Naive thymus-derived CD4-positive, alpha-beta T cell (primary cell): ENCODE measurements around the gene SMPD3. TPM values are rescaled to one million over a fixed set of nuclear protein-coding genes. Genes with fewer than 3 reads are reported as not detected.

ENCODE experiments used
- ATAC-seq: fragments of 150-1000 bp; cut with Tn5 transposase; 2 replicates; pipeline ENCODE4 v1.10.0; 2021; ENCODE audit warnings: mild to moderate bottlenecking, moderate library complexity
- CTCF ChIA-PET: fragments of 350-600 bp; sonication (Branson Sonifier 250); formaldehyde crosslinking; loops from one replicate; lab custom pipeline; 2021; ENCODE audit warnings: antibody characterized with exemption; lab: Charles Lee
- POLR2A ChIA-PET: fragments of 350-600 bp; sonication (Branson Sonifier 250); formaldehyde crosslinking; loops from one replicate; lab custom pipeline; 2021; ENCODE audit warnings: antibody characterized with exemption, inconsistent platforms; lab: Charles Lee
- DNase-seq, 9 donors: peaks; one replicate each; pipeline versions ENCODE4 v3.0.0 to v3.0.0-alpha.2; 2020 to 2022; ENCODE audit warnings: mixed read lengths in 1 of 9
- H3K27ac ChIP-seq: one replicate; pipeline ENCODE4 v1.7.0; 2013; ENCODE audit warnings: mild to moderate bottlenecking, low read depth, low read length, moderate library complexity
- H3K27me3 ChIP-seq, 2 donors: one replicate each; pipeline ENCODE4 v1.7.0; 2013; ENCODE audit warnings: low read length in 2 of 2, mild to moderate bottlenecking in 2 of 2, moderate library complexity in 2 of 2; ENCODE audit not compliant: control insufficient read depth in 2 of 2, insufficient read depth in 2 of 2
- H3K36me3 ChIP-seq, 3 experiments: 1 replicate in 2 of 3; 2 replicates in 1 of 3; pipeline ENCODE4 v1.7.0; 2013; ENCODE audit warnings: low read length in 3 of 3, mild to moderate bottlenecking in 3 of 3, moderate library complexity in 1 of 3; ENCODE audit not compliant: insufficient read depth in 3 of 3, control insufficient read depth in 2 of 3
- H3K4me1 ChIP-seq, 2 donors: one replicate each; pipeline ENCODE4 v1.7.0; 2013; ENCODE audit warnings: low read length in 2 of 2, mild to moderate bottlenecking in 2 of 2, moderate library complexity in 1 of 2; ENCODE audit not compliant: control insufficient read depth in 2 of 2, insufficient read depth in 2 of 2
- H3K4me3 ChIP-seq: 2 replicates; pipeline ENCODE4 v1.7.0; 2013; ENCODE audit warnings: mild to moderate bottlenecking, low read length
- H3K9me3 ChIP-seq, 3 experiments: 1 replicate in 2 of 3; 2 replicates in 1 of 3; pipeline ENCODE4 v1.7.0; 2013; ENCODE audit warnings: low read length in 3 of 3; ENCODE audit not compliant: control insufficient read depth in 2 of 3
- H3K27ac Mint-ChIP-seq, 9 donors: one replicate each; pipeline ENCODE4 v1.8.0; 2020 to 2022; ENCODE audit warnings: mixed read lengths in 9 of 9, mild to moderate bottlenecking in 8 of 9, moderate library complexity in 5 of 9, inconsistent platforms in 2 of 9
- H3K27me3 Mint-ChIP-seq, 5 donors: one replicate each; pipeline ENCODE4 v1.8.0; 2021 to 2022; ENCODE audit warnings: mixed read lengths in 5 of 5, mild to moderate bottlenecking in 1 of 5
- H3K36me3 Mint-ChIP-seq, 5 donors: one replicate each; pipeline ENCODE4 v1.8.0; 2020 to 2022; ENCODE audit warnings: mixed read lengths in 5 of 5, mild to moderate bottlenecking in 3 of 5, inconsistent platforms in 1 of 5
- H3K4me1 Mint-ChIP-seq, 7 donors: one replicate each; pipeline ENCODE4 v1.8.0; 2020 to 2022; ENCODE audit warnings: mixed read lengths in 7 of 7, mild to moderate bottlenecking in 3 of 7, inconsistent platforms in 1 of 7
- H3K4me3 Mint-ChIP-seq, 10 donors: one replicate each; pipeline ENCODE4 v1.8.0; 2020 to 2022; ENCODE audit warnings: mild to moderate bottlenecking in 10 of 10, mixed read lengths in 10 of 10, moderate library complexity in 6 of 10, inconsistent platforms in 2 of 10
- H3K9me3 Mint-ChIP-seq, 11 donors: one replicate each; pipeline ENCODE4 v1.8.0; 2020 to 2022; ENCODE audit warnings: mixed read lengths in 11 of 11, mild to moderate bottlenecking in 4 of 11, inconsistent platforms in 1 of 11, moderate library complexity in 1 of 11
- intact Hi-C, 2 donors: fragments of 100-400 bp; cut with micrococcal nuclease; formaldehyde crosslinking; loops; one replicate each; pipeline ENCODE4 v1.15.1; 2023
- polyA plus RNA-seq, 2 donors: library from polyadenylated mRNA; unstranded; fragments of 300-500 nt; fragmentation: Illumina TruSeq; gene quantifications; one replicate each; pipeline ENCODE4 v1.2.3, GENCODE V29; 2021
- total RNA-seq, 6 experiments: library from RNA in 5 of 6; stranded (reverse) in 5 of 6; gene quantifications; 1 replicate in 5 of 6; 2 replicates in 1 of 6; pipeline ENCODE4 v1.2.3 and lab custom pipeline; 2021 to 2026

The SMPD3 gene
- total and polyA plus RNA-seq, 7 experiments from 2014 or later, result 0.32 to 6.1 (median 1.8) TPM

DNA sequence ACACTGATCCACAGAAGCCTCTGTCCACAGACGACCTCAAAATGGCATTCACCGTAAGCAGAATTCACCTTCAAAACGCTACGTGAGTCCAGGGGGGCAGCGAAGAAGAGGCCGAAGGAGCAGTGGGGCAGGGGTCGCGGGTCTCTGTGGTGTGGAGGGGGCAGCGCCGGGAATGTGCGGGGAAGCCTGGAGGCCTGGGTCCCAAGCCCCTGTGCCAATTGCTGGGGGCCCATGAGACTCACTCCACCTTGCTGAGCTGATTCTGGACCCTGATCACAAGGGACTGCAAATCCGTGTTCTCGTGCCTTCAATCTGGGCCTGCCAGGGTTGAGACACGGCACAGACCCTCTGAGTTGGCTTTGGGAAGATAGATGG, 43.3 kb upstream of the SMPD3 start:
- Histone ChIP-seq H3K9me3 (no peaks in the 10 kb centered on the region), H3K4me3 (no peak overlapping the region), H3K4me1 (no peaks in the 10 kb centered on the region), H3K27ac (no peak overlapping the region), H3K36me3 (no peaks in the 10 kb centered on the region), H3K27me3 (no peaks in the 10 kb centered on the region)
- intact Hi-C loops, result no loop called here
- Mint-ChIP-seq H3K4me1 (peaks cover 0 to 5% (median 0%) of the 10 kb centered on the region in 7 donors), H3K27ac (no peak overlapping the region), H3K36me3 (no peaks in the 10 kb centered on the region), H3K4me3 (no peak overlapping the region), H3K27me3 (peaks cover 0 to 20% (median 0%) of the 10 kb centered on the region in 5 donors), H3K9me3 (peaks cover 0 to 1% (median 0%) of the 10 kb centered on the region in 11 donors)
- no peak for ATAC-seq
- CTCF ChIA-PET, result no interaction called here
- POLR2A ChIA-PET, result no interaction called here
- no peak for DNase-seq

GRCh38 chr16:68490829-68491575, 42.7 kb upstream of the SMPD3 start:
- peaks cover 0 to 1% (median 0%) of the 10 kb centered on the region in 11 donors for H3K9me3 Mint-ChIP-seq
- H3K4me3 ChIP-seq, result no peak overlapping the region
- no peaks in the 10 kb centered on the region for H3K4me1 ChIP-seq
- ChIA-PET POLR2A (no interaction called here), CTCF (interaction anchor here (1.0 to 1.7 kb wide), 3 partner anchors 19 to 96 kb away, joined by 3 to 5 read pairs (median 3); no protein-coding TSS in a partner anchor)
- ATAC-seq (no peak), DNase-seq (no peak)
- peaks cover 0 to 20% (median 0%) of the 10 kb centered on the region in 5 donors for H3K27me3 Mint-ChIP-seq
- H3K9me3 ChIP-seq, result no peaks in the 10 kb centered on the region
- no peak overlapping the region for H3K27ac Mint-ChIP-seq
- no peaks in the 10 kb centered on the region for H3K36me3 ChIP-seq
- peaks cover 0 to 5% (median 0%) of the 10 kb centered on the region in 7 donors for H3K4me1 Mint-ChIP-seq
- no peaks in the 10 kb centered on the region for H3K36me3 Mint-ChIP-seq
- H3K27me3 ChIP-seq, result no peaks in the 10 kb centered on the region
- H3K4me3 Mint-ChIP-seq, result no peak overlapping the region
- intact Hi-C loops, result no loop called here
- no peak overlapping the region for H3K27ac ChIP-seq

DNA sequence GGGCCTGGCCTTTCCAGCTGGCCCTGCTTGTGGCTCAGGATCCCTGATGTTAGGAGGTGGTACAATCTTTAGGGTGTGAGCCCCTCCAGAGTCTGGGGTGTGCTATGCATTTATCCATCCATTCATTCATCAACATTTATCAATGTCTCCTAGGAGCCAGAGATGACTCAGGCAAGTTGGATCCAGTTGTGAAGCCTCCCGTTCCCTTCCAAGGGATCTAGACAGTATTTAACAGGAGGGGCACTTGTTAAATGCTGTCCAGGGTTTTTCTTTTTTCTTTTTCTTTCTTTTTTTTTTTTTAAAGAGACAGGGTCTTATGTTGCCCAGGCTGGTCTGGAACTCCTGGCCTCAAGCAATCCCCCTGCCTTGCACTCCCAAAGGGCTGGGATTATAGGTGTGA, 42.0 kb upstream of the SMPD3 start:
- intact Hi-C loops, result no loop called here
- DNase-seq, result no peak

GRCh38 chr16:68488554-68488953, 40.2 kb upstream of the SMPD3 start:
- no peak overlapping the region for H3K4me3 ChIP-seq
- ChIA-PET CTCF (interaction anchor here (0.8 kb wide), 1 partner anchor 131 kb away, joined by 3 read pairs; no protein-coding TSS in a partner anchor), POLR2A (interaction anchor here (0.6 kb wide), 1 partner anchor 149 kb away, joined by 3 read pairs; no protein-coding TSS in a partner anchor)
- Mint-ChIP-seq H3K4me3 (no peak overlapping the region), H3K36me3 (peaks cover 0 to 3% (median 0%) of the 10 kb centered on the region in 5 donors), H3K27me3 (peaks cover 0 to 11% (median 0%) of the 10 kb centered on the region in 5 donors), H3K4me1 (peaks cover 0 to 5% (median 0%) of the 10 kb centered on the region in 7 donors), H3K27ac (no peak overlapping the region), H3K9me3 (peaks cover 0 to 3% (median 0%) of the 10 kb centered on the region in 11 donors)
- no peaks in the 10 kb centered on the region for H3K4me1 ChIP-seq
- DNase-seq, result no peak
- H3K36me3 ChIP-seq, result no peaks in the 10 kb centered on the region
- no peak overlapping the region for H3K27ac ChIP-seq
- no peaks in the 10 kb centered on the region for H3K27me3 ChIP-seq
- intact Hi-C loops, result no loop called here
- no peaks in the 10 kb centered on the region for H3K9me3 ChIP-seq
- ATAC-seq, result no peak

More for the DNA sequence above, 42.0 kb upstream of the SMPD3 start:
- H3K4me1 Mint-ChIP-seq, result peaks cover 0 to 5% (median 0%) of the 10 kb centered on the region in 7 donors
- no peaks in the 10 kb centered on the region for H3K36me3 Mint-ChIP-seq
- Histone ChIP-seq H3K27ac (no peak overlapping the region), H3K9me3 (no peaks in the 10 kb centered on the region), H3K4me3 (no peak overlapping the region), H3K27me3 (no peaks in the 10 kb centered on the region), H3K4me1 (no peaks in the 10 kb centered on the region), H3K36me3 (no peaks in the 10 kb centered on the region)
- no peak for ATAC-seq
- no peak overlapping the region for H3K27ac Mint-ChIP-seq
- CTCF ChIA-PET, result interaction anchor here (1.0 to 1.7 kb wide), 3 partner anchors 20 to 95 kb away, joined by 3 to 5 read pairs (median 3); no protein-coding TSS in a partner anchor
- POLR2A ChIA-PET, result no interaction called here
- H3K27me3 Mint-ChIP-seq, result peaks cover 0 to 20% (median 0%) of the 10 kb centered on the region in 5 donors
- peaks cover 0 to 1% (median 0%) of the 10 kb centered on the region in 11 donors for H3K9me3 Mint-ChIP-seq
- H3K4me3 Mint-ChIP-seq, result no peak overlapping the region

DNA sequence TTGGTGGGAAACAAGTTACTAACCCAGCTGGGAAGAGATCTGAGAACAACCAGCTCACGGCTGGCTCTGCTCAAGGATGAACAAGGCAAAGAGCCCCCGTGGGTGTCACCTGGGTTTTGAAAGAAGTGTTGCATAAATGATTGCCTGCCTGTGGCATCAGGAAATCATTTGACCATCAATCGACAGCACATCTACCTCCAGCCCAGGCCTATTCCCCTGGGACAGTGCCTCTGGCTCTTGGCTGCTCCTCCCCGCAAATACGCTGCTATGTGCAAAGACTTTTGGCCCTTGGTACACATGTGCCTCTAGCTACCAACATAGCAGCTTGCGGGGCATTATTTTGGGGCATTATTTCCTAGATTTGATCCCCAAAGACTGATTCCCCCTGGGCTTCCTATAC, 39.4 kb upstream of the SMPD3 start:
- Mint-ChIP-seq H3K4me1 (peaks cover 0 to 5% (median 0%) of the 10 kb centered on the region in 7 donors), H3K27me3 (peaks cover 0 to 11% (median 0%) of the 10 kb centered on the region in 5 donors), H3K36me3 (peaks cover 0 to 3% (median 0%) of the 10 kb centered on the region in 5 donors), H3K9me3 (peaks cover 0 to 3% (median 0%) of the 10 kb centered on the region in 11 donors), H3K27ac (no peak overlapping the region), H3K4me3 (no peak overlapping the region)
- Histone ChIP-seq H3K27me3 (no peaks in the 10 kb centered on the region), H3K36me3 (no peaks in the 10 kb centered on the region), H3K4me3 (no peak overlapping the region), H3K9me3 (no peaks in the 10 kb centered on the region), H3K27ac (no peak overlapping the region), H3K4me1 (no peaks in the 10 kb centered on the region)
- ChIA-PET POLR2A (no interaction called here), CTCF (interaction anchor here (0.6 to 0.7 kb wide), 2 partner anchors 78 to 91 kb away, joined by 3 read pairs; no protein-coding TSS in a partner anchor)
- DNase-seq (no peak), ATAC-seq (no peak)
- intact Hi-C loops, result no loop called here

DNA sequence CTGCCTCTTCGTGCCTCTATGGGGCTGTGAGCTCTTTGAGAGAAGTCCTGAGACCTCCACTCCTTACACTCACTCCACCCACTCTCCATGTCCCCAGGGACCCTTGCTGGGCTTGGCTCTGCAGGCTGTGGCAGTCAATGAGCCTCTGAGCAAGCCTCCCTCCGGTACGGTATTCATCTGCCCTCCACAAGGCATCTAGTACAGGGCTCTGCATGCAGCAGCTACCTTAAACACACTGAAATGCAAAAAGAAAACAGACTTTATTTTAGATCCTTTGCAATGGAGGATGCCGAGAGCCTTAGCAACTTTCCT, 38.9 kb upstream of the SMPD3 start:
- Mint-ChIP-seq H3K4me3 (no peak overlapping the region), H3K9me3 (peaks cover 0 to 3% (median 0%) of the 10 kb centered on the region in 11 donors), H3K27me3 (peaks cover 0 to 14% (median 0%) of the 10 kb centered on the region in 5 donors), H3K36me3 (peaks cover 0 to 3% (median 0%) of the 10 kb centered on the region in 5 donors), H3K4me1 (peaks cover 0 to 5% (median 0%) of the 10 kb centered on the region in 7 donors), H3K27ac (peak overlapping the region in 2 of 9 donors; percentile 40 to 48)
- no peaks in the 10 kb centered on the region for H3K36me3 ChIP-seq
- H3K4me3 ChIP-seq, result no peak overlapping the region
- ATAC-seq (no peak), DNase-seq (no peak)
- ChIA-PET CTCF (interaction anchor here (0.6 to 0.7 kb wide), 2 partner anchors 90 to 101 kb away, joined by 3 read pairs; no protein-coding TSS in a partner anchor), POLR2A (no interaction called here)
- no peaks in the 10 kb centered on the region for H3K9me3 ChIP-seq
- H3K27ac ChIP-seq, result no peak overlapping the region
- intact Hi-C loops, result no loop called here
- H3K27me3 ChIP-seq, result no peaks in the 10 kb centered on the region
- no peaks in the 10 kb centered on the region for H3K4me1 ChIP-seq
